ENCODE results near the gene KNDC1.
A peak's percentile ranks its signal among the peaks of the same experiment; 100 is the strongest.

Gene KNDC1

DNA sequence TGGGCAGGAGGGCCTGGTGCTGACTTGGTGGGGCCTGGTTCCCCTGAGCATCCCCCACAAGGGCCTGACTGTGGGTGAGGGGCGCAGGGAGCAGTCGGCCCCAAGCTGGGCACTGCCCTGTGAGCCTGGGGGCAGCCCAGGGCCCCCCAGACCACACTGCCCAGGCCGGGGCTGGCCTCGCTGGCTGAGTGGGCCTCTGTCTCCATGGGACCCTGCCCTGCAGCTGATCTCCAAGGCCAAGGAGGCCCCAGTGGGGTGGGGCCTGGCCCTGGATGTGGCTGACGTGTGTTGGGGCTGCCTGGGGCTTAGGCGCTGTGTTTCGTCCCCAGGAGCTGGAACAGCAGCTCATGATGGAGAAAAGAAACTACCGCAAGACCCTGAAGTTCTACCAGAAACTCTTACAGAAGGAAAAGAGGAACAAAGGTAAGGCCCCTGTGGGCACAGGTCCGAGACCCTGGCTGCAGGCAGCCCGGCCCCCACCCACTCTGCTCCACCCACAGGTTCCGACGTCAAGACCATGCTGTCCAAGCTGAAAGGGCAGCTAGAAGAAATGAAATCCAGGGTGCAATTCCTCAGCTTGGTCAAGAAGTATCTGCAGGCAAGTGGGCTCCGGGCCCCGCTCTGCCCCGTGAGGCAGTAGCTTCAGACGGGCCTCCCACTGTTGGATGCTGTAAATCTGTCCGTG is 46.5 kb downstream of the KNDC1 start:
- H3K36me3 Mint-ChIP-seq: no peaks in the 10 kb centered on the region
- no peak overlapping the region for H3K4me3 Mint-ChIP-seq
- no peaks in the 10 kb centered on the region for H3K4me1 Mint-ChIP-seq
- no peak overlapping the region for H3K27ac Mint-ChIP-seq
- ATAC-seq: no peak
- DNase-seq (ENCODE audit: low spot score in 2 of 2): no peak
- no peaks in the 10 kb centered on the region for H3K9me3 Mint-ChIP-seq

- DNase-seq (ENCODE audit: low spot score in 2 of 2): no peak
- Mint-ChIP-seq H3K4me1 (peaks cover 4% of the 10 kb centered on the region), H3K36me3 (no peaks in the 10 kb centered on the region), H3K9me3 (no peaks in the 10 kb centered on the region), H3K27ac (no peak overlapping the region), H3K4me3 (no peak overlapping the region)
- ATAC-seq: no peak
Measured at GRCh38 chr10:133207041-133207600, 47.1 kb downstream of the KNDC1 start.

DNA sequence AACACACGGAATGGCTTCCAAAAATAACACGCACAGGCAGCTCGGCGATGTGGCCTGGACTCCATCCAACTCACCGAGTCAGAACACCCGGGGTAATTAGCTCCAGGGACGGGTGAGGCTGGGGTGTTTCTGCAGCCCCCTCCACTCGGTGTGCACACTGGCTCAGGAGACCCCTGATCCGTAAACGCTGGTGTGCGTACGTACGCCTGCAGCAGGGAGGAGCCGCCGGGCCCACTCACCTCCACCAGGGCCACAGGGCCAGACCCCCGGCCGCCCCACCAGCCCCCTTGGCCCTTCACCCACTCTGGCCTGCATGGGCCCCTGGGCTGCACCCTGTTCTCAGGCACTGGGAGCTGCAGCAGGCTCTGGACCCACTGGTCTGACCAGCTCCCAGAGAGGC is 47.6 kb downstream of the KNDC1 start:
- Mint-ChIP-seq H3K4me1 (peaks cover 6% of the 10 kb centered on the region), H3K4me3 (no peak overlapping the region), H3K27ac (no peak overlapping the region), H3K9me3 (no peaks in the 10 kb centered on the region), H3K36me3 (no peaks in the 10 kb centered on the region)
- ATAC-seq (no peak), DNase-seq (ENCODE audit: low spot score in 2 of 2) (no peak)

DNA sequence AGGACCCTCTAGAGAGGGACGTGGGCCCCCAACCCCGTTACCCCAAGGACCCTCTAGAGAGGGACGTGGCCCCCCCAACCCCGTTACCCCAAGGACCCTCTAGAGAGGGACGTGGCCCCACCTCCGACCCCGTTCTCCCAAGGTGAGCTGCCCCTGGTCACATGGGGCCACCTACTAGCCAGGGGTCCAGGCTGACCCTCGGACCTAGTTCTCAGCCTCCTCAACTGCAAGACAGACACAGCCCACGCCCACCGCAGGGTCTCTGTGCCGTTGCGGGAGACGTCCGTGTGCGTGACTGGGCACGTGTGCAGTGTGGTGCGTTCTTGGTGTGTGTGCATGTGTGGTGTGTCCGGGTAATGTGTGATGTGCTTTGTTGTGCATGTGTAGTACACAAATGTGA is 48.4 kb downstream of the KNDC1 start:
- no peak for DNase-seq (ENCODE audit: low spot score in 2 of 2)
- ATAC-seq: no peak
- H3K27ac Mint-ChIP-seq: no peak overlapping the region
- H3K9me3 Mint-ChIP-seq: no peaks in the 10 kb centered on the region
- H3K4me3 Mint-ChIP-seq: no peak overlapping the region
- peaks cover 6% of the 10 kb centered on the region for H3K4me1 Mint-ChIP-seq
- H3K36me3 Mint-ChIP-seq: no peaks in the 10 kb centered on the region

- no peaks in the 10 kb centered on the region for H3K9me3 Mint-ChIP-seq
- DNase-seq (ENCODE audit: low spot score in 2 of 2) (no peak), ATAC-seq (no peak)
- H3K36me3 Mint-ChIP-seq: no peaks in the 10 kb centered on the region
- H3K4me3 Mint-ChIP-seq: no peak overlapping the region
- no peak overlapping the region for H3K27ac Mint-ChIP-seq
- H3K4me1 Mint-ChIP-seq: peaks cover 6% of the 10 kb centered on the region
Measured at GRCh38 chr10:133209117-133209516, 49.1 kb downstream of the KNDC1 start.

GRCh38 chr10:133209641-133210040 is 49.6 kb downstream of the KNDC1 start:
- ATAC-seq: no peak
- Mint-ChIP-seq H3K9me3 (no peaks in the 10 kb centered on the region), H3K27ac (no peak overlapping the region), H3K36me3 (no peaks in the 10 kb centered on the region), H3K4me3 (no peak overlapping the region), H3K4me1 (peaks cover 6% of the 10 kb centered on the region)
- DNase-seq (ENCODE audit: low spot score in 2 of 2): no peak

GRCh38 chr10:133210398-133211140 is 50.5 kb downstream of the KNDC1 start:
- H3K4me1 Mint-ChIP-seq: peaks cover 6% of the 10 kb centered on the region
- DNase-seq (ENCODE audit: low spot score in 2 of 2) (no peak), ATAC-seq (no peak)
- H3K27ac Mint-ChIP-seq: no peak overlapping the region
- H3K36me3 Mint-ChIP-seq: no peaks in the 10 kb centered on the region
- no peak overlapping the region for H3K4me3 Mint-ChIP-seq
- no peaks in the 10 kb centered on the region for H3K9me3 Mint-ChIP-seq

DNA sequence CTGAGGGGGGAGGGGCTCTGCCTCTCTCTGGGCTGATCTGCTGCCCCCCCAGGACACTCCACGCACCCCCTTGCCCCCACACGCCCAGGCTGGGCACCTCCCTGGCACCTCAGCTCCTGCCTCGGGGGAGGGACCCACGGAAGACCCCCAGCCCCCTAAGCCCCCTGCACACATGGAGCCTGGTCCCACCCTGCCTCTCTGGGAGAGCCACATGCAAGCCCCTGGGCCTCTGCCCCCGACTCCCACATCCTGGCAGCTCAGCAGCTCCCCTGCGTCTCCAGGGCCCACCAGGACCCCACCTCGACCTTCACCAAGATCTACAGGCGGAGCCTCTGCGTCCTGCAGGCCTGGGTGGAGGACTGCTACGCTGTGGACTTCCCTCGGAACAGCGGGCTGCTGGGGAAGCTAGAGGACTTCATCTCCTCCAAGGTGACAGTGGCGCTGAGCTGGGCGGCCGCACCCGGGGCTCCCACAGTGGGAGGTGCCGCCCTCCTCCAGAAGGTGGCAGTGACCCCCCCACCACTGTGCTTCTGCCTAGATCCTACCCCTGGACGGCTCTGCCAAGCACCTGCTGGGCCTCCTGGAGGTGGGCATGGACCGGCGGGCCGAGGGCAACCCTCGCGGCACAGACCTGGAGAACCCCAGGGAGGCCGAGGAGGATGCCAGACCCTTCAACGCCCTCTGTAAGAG is 51.3 kb downstream of the KNDC1 start:
- H3K4me1 Mint-ChIP-seq: peaks cover 6% of the 10 kb centered on the region
- DNase-seq (ENCODE audit: low spot score in 2 of 2): no peak

DNA sequence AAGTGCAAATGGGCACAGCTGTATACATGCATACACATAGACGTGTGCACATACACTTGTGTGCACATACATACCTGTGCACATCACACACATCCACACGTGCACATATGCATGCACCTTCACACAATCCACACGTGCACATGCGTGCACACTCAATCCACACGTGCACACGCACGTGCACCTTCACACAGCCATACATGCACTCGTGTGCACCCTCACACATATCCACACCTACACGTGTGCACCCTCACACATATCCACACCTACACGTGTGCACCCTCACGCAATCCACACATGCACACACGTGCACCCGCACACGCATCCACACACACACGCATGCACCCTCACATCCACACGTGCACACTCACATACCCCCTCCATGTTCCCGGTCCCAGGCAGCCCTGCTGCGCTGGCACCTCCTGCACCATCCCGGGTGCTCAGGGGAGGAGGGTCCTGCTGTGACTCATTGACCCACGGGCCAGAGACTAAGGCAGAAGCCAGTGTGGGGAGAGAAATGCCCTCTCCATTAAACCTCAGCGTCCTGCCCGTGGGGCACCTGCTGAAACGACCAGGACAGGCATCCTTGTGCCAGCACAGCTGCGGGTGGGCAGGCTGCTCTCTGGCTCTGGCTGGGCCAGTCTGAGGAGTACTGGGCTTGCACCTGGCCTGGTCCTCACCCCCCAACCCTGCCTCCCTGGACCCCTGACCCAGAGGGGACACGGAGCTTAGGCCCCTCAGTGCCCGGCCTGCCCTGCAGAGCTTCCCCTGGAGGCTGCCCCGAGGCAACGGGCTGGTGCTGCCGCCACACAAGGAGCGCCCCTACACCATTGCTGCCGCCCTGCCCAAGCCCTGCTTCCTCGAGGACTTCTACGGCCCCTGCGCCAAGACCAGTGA is 52.2 kb downstream of the KNDC1 start:
- no peak for DNase-seq (ENCODE audit: low spot score in 2 of 2)
- Mint-ChIP-seq H3K36me3 (no peaks in the 10 kb centered on the region), H3K4me1 (peaks cover 6% of the 10 kb centered on the region), H3K4me3 (no peak overlapping the region), H3K9me3 (no peaks in the 10 kb centered on the region), H3K27ac (no peak overlapping the region)
- no peak for ATAC-seq

More for the DNA sequence above, 51.3 kb downstream of the KNDC1 start:
- no peak for ATAC-seq
- Mint-ChIP-seq H3K4me3 (no peak overlapping the region), H3K27ac (no peak overlapping the region), H3K9me3 (no peaks in the 10 kb centered on the region), H3K36me3 (no peaks in the 10 kb centered on the region)

- DNase-seq (ENCODE audit: low spot score in 2 of 2) (no peak), ATAC-seq (no peak)
- Mint-ChIP-seq H3K36me3 (no peaks in the 10 kb centered on the region), H3K9me3 (no peaks in the 10 kb centered on the region), H3K4me1 (peaks cover 6% of the 10 kb centered on the region), H3K4me3 (no peak overlapping the region), H3K27ac (no peak overlapping the region)
Measured at GRCh38 chr10:133212853-133213494, 53.0 kb downstream of the KNDC1 start.

DNA sequence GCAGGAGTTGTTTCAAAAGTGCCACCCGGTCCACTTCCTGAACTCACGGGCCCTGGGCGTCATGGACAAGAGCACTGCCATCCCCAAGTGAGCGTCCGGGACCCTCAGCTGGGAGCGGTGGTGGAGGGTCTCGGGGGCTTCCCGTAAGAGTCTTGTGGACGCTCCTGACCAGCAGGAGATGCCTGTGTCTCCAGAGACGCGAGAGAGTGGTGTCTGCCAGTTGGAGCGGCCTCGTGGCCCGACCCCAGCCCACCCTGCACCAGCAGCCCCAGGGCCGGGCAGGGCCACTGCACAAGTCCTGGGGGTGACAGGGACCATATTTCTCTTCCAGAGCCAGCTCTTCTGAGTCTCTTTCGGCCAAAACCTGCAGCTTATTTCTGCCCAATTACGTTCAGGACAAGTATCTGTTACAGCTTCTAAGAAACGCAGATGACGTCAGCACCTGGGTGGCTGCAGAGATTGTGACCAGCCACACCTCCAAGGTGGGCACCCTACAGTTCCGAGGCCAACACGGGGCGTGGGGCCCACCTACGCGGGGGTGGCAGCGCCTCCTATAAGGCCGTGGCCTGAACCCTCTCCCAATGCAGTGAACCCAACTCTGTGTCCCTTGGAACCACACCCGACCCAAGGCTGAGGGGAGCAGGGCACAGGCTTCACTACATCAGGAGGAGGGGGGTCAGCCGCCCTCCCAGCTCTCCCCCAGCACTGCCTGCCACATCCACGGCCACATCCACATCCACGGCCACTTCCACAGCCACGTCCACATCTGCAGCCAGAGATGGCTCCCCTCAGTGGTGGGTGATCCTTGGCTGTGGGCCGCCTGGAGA is 53.8 kb downstream of the KNDC1 start:
- no peak overlapping the region for H3K27ac Mint-ChIP-seq
- H3K4me1 Mint-ChIP-seq: peaks cover 6% of the 10 kb centered on the region
- no peak overlapping the region for H3K4me3 Mint-ChIP-seq
- peak; percentile 5 for ATAC-seq
- H3K36me3 Mint-ChIP-seq: no peaks in the 10 kb centered on the region
- no peaks in the 10 kb centered on the region for H3K9me3 Mint-ChIP-seq
- DNase-seq (ENCODE audit: low spot score in 2 of 2): no peak

GRCh38 chr10:133214468-133215410 is 54.7 kb downstream of the KNDC1 start:
- no peaks in the 10 kb centered on the region for H3K9me3 Mint-ChIP-seq

GRCh38 chr10:133215586-133215985 is 55.6 kb downstream of the KNDC1 start:
- no peak for ATAC-seq
- no peak for DNase-seq (ENCODE audit: low spot score in 2 of 2)
- no peak overlapping the region for H3K27ac Mint-ChIP-seq
- H3K4me1 Mint-ChIP-seq: peaks cover 6% of the 10 kb centered on the region
- H3K4me3 Mint-ChIP-seq: no peak overlapping the region
- no peaks in the 10 kb centered on the region for H3K9me3 Mint-ChIP-seq
- H3K36me3 Mint-ChIP-seq: no peaks in the 10 kb centered on the region

More at GRCh38 chr10:133214468-133215410, 54.7 kb downstream of the KNDC1 start:
- H3K27ac Mint-ChIP-seq: no peak overlapping the region
- H3K4me1 Mint-ChIP-seq: peaks cover 6% of the 10 kb centered on the region
- no peaks in the 10 kb centered on the region for H3K36me3 Mint-ChIP-seq
- DNase-seq (ENCODE audit: low spot score in 2 of 2) (no peak), ATAC-seq (peak; percentile 20)
- H3K4me3 Mint-ChIP-seq: no peak overlapping the region
